Suprapubic skin (tissue), 4 donors: ENCODE measurements around the gene TOB2. TPM values are rescaled to one million over a fixed set of nuclear protein-coding genes. Genes with fewer than 3 reads are reported as not detected.

Experiments used
- DNase-seq, 2 donors: peaks; one replicate each; pipeline ENCODE4 v3.0.0-alpha.2; 2019; ENCODE audit warnings: low spot score in 2 of 2
- H3K27ac ChIP-seq: fragments of 200-600 bp; sonication (generic); one replicate; pipeline ENCODE4 v1.5.1; 2019
- H3K27me3 ChIP-seq: fragments of 200-600 bp; sonication (generic); one replicate; pipeline ENCODE4 v1.5.1; 2019
- H3K36me3 ChIP-seq: fragments of 200-600 bp; sonication (generic); one replicate; pipeline ENCODE4 v1.5.1; 2019
- H3K4me1 ChIP-seq: fragments of 200-600 bp; sonication (generic); one replicate; pipeline ENCODE4 v1.5.1; 2019
- H3K4me3 ChIP-seq: fragments of 200-600 bp; sonication (generic); one replicate; pipeline ENCODE4 v1.5.1; 2019; ENCODE audit warnings: mild to moderate bottlenecking
- H3K9me3 ChIP-seq: fragments of 200-600 bp; sonication (generic); one replicate; pipeline ENCODE4 v1.5.1; 2019
- CTCF ChIP-seq, 2 donors: fragments of 200-600 bp in 1 of 2; fragments of 450-650 bp in 1 of 2; sonication (generic) in 1 of 2; IDR thresholded peaks; one replicate each; pipeline ENCODE4 v1.5.1; 2016 to 2019; ENCODE audit warnings: antibody characterized with exemption in 2 of 2, mild to moderate bottlenecking in 1 of 2, moderate library complexity in 1 of 2
- EP300 ChIP-seq: sonication (generic); formaldehyde crosslinking; IDR thresholded peaks from one replicate; pipeline ENCODE4 v1.6.1; 2017; ENCODE audit warnings: antibody characterized with exemption
- POLR2A ChIP-seq, 2 donors: fragments of 450-650 bp; IDR thresholded peaks; one replicate each; pipeline ENCODE4 v1.6.1; 2017; ENCODE audit warnings: antibody characterized with exemption in 2 of 2, mild to moderate bottlenecking in 2 of 2, moderate library complexity in 2 of 2
- POLR2AphosphoS5 ChIP-seq, 3 donors: sonication (generic); formaldehyde crosslinking; IDR thresholded peaks; one replicate each; pipeline ENCODE4 v1.6.1; 2017; ENCODE audit warnings: antibody characterized with exemption in 3 of 3
- WGBS: methylation state at CpG from one replicate; pipeline ENCODE4 v1.1.5; 2018; 5-methylcytosine and 5-hydroxymethylcytosine counted together
- total RNA-seq, 4 donors: library from RNA; depleted of rRNA; stranded (reverse); fragments of >200 nt; gene quantifications; one replicate each; pipeline ENCODE4 v1.1.0, GENCODE V29; 2016

TOB2 gene
- total RNA-seq, 4 donors from 2014 or later, result 39.7 to 62.1 (median 58.4) TPM

- H3K36me3 ChIP-seq, result peaks cover 29% of the 10 kb centered on the region
- no peaks in the 10 kb centered on the region for H3K27me3 ChIP-seq
- WGBS, result 41% methylated on average over 16 of the region's 16 CpGs
- H3K9me3 ChIP-seq, result no peaks in the 10 kb centered on the region
- no peak overlapping the region for H3K4me3 ChIP-seq
- no peak for DNase-seq
- no peak overlapping the region for H3K27ac ChIP-seq
- TF ChIP-seq POLR2AphosphoS5 (IDR thresholded peaks at IDR 0.05) (no peak), EP300 (no peak), CTCF (IDR thresholded peaks at IDR 0.05) (no peak), POLR2A (IDR thresholded peaks at IDR 0.05) (no peak)
- H3K4me1 ChIP-seq, result peaks cover 17% of the 10 kb centered on the region
Measured at GRCh38 chr22:41401781-41402648, 44.6 kb downstream of the TOB2 start.

- H3K4me1 ChIP-seq, result peaks cover 22% of the 10 kb centered on the region
- peaks cover 60% of the 10 kb centered on the region for H3K36me3 ChIP-seq
- 89% methylated on average over 8 of the region's 8 CpGs for WGBS
- H3K27me3 ChIP-seq, result no peaks in the 10 kb centered on the region
- no peak overlapping the region for H3K27ac ChIP-seq
- no peak for DNase-seq
- H3K4me3 ChIP-seq, result no peak overlapping the region
- no peaks in the 10 kb centered on the region for H3K9me3 ChIP-seq
- TF ChIP-seq POLR2AphosphoS5 (IDR thresholded peaks at IDR 0.05) (no peak), POLR2A (IDR thresholded peaks at IDR 0.05) (no peak), CTCF (IDR thresholded peaks at IDR 0.05) (no peak), EP300 (no peak)
Measured at GRCh38 chr22:41398921-41399320, 47.7 kb downstream of the TOB2 start.

GRCh38 chr22:41397143-41397811 lies 49.3 kb downstream of the TOB2 start:
- DNase-seq, result no peak
- WGBS, result 89% methylated on average over 18 of the region's 19 CpGs
- H3K36me3 ChIP-seq, result peaks cover 70% of the 10 kb centered on the region

GRCh38 chr22:41395531-41396240 lies 50.9 kb downstream of the TOB2 start:
- Histone ChIP-seq H3K4me1 (peaks cover 17% of the 10 kb centered on the region), H3K36me3 (peaks cover 85% of the 10 kb centered on the region)
- WGBS, result 91% methylated on average over 18 of the region's 37 CpGs

More at GRCh38 chr22:41397143-41397811, 49.3 kb downstream of the TOB2 start:
- H3K27me3 ChIP-seq, result no peaks in the 10 kb centered on the region
- H3K4me3 ChIP-seq, result no peak overlapping the region
- H3K9me3 ChIP-seq, result no peaks in the 10 kb centered on the region
- no peak for TF ChIP-seq POLR2AphosphoS5 (IDR thresholded peaks at IDR 0.05)
- TF ChIP-seq EP300, result no peak
- no peak for TF ChIP-seq CTCF (IDR thresholded peaks at IDR 0.05)
- no peak for TF ChIP-seq POLR2A (IDR thresholded peaks at IDR 0.05)
- no peak overlapping the region for H3K27ac ChIP-seq
- H3K4me1 ChIP-seq, result peaks cover 25% of the 10 kb centered on the region

More at GRCh38 chr22:41395531-41396240, 50.9 kb downstream of the TOB2 start:
- H3K27ac ChIP-seq, result no peak overlapping the region
- H3K27me3 ChIP-seq, result no peaks in the 10 kb centered on the region
- no peak for DNase-seq
- no peaks in the 10 kb centered on the region for H3K9me3 ChIP-seq
- no peak overlapping the region for H3K4me3 ChIP-seq
- TF ChIP-seq EP300 (no peak), POLR2AphosphoS5 (IDR thresholded peaks at IDR 0.05) (no peak), CTCF (IDR thresholded peaks at IDR 0.05) (no peak), POLR2A (IDR thresholded peaks at IDR 0.05) (no peak)
